Stimulated activated CD8-positive, alpha-beta memory T cell treated with anti-CD3 and anti-CD28 coated beads, Interleukin-12 subunit alpha, Interleukin-12 subunit beta, amount 100 ng/mL, for 4 hours (primary cell): ENCODE results near the gene FXYD6.

Experiments
- DNase-seq: peaks from one replicate; pipeline ENCODE4 v3.0.0-alpha.2; 2020; ENCODE audit warnings: low read depth

The FXYD6 gene

DNA sequence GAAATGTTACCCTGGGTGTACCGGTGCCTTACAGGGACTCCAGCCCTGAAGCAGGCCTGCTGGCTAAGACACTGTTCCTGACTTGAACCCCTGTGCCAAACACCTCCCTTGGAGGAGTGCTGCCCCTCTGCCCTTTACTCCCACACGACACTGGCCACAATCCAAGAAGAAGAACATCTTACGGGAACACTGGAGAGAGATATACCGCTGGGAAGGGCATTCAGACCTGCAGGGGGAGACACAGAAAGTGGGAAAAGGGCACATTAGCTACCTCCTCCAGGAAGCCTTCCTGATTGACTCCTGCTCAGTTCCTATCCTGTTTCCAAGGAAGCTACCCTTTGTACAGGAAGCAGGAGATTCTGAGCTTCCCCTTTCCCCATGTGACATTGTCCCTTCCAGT is 34.1 kb upstream of the FXYD6 start:
- DNase-seq, result no peak

DNA sequence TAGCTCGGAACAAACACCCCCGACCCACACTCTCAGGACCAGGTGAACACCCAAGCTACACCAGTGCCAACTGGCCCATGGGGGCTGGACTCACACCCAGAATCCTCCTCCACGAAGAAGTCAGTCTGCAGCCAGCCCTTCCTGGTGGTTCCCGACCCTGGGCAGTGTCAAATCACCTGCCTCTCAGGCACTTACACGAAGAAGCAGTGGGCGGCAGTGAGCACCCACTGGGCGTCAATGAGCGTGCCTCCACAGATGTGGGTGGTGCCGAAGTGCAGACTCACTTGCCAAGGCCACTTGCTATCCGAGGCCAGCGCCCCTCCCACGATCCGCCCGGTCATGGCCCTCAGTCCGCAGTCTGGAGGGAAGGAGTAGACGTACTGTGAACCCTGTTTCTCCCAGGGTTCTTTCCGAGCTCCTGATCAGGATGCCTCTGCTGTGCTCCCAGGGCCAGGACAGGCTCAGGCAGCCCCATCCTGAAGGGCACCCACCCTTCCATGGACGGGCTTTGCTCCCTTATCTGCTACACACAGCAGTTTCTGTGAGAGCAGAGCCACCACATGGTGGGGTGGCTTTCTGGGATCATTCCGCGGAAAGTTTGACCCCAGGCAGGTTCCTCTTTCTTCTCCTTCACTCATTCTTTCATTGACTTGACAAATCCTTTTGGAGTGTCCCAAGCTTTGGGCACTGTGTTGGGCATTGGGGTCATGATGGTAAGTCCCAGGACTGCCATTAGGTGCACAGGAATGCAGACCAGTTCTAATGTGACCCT is 33.3 kb upstream of the FXYD6 start:
- DNase-seq, result no peak

DNA sequence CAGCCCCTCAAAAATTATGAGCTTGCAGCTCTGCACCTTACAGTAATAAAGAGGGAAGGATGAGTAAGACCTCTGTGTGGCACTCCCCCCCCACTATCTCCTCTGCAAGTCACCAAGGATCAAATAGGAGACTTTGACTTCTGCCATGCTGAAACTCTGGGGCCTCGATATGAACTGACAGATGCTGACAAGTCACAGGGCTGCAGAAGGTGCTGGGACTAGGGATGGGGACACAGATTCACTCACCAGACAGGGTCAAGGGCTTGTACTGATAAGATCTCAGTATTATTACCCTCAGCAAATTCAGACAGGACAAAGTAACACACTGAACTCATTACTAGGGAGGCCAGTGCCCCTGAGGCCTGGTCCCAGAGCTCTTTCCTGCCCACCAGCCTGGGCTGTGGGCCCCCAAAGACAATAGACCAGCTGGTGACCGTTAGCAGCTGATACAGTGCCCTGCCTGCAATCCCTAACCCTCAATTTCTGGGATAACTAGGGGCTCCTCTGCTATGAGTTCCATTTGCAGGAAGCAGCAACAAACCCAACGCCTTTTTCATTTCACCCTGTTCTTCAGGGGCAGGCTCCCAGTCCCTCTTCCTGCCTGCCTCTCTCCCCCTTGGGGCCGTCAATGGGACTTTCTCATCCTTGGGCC is 32.6 kb upstream of the FXYD6 start:
- no peak for DNase-seq

DNA sequence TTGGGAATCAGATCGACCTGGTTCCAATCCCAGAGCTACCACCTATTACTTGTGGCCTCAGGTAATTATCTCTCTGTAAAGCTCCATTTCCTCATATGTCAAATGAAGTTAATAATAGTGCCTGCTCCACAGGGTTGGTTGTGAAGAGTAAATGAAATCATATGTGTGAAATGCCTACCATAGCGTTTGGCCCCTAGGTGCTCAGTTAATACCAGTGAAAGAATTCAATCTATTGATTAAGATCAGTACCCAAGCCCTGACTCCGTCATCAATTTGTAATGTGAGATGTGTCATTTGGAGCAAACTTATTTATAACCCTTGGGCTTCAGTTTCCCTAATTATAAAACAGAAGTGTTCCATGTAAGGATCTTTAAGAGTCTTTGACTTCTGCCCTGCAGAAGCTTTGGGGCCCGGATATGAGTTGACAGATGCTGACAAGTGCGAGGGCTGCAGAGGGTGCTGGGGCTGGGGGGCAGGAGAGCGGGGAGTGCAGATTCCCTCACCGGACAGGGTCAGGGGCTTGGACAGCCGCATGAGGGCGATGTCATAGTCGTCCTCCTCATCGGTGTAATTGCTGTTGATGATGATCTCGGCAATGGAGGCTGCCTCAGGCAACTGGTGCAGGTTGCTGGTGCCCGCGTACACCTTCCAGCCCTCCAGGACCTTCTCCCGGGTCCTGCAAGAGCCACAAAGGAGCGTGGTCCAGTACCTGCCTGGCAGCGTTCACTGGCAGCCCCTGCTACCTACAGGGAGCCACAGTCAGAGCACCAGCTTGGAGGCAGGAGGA is 31.8 kb upstream of the FXYD6 start:
- DNase-seq, result no peak

DNA sequence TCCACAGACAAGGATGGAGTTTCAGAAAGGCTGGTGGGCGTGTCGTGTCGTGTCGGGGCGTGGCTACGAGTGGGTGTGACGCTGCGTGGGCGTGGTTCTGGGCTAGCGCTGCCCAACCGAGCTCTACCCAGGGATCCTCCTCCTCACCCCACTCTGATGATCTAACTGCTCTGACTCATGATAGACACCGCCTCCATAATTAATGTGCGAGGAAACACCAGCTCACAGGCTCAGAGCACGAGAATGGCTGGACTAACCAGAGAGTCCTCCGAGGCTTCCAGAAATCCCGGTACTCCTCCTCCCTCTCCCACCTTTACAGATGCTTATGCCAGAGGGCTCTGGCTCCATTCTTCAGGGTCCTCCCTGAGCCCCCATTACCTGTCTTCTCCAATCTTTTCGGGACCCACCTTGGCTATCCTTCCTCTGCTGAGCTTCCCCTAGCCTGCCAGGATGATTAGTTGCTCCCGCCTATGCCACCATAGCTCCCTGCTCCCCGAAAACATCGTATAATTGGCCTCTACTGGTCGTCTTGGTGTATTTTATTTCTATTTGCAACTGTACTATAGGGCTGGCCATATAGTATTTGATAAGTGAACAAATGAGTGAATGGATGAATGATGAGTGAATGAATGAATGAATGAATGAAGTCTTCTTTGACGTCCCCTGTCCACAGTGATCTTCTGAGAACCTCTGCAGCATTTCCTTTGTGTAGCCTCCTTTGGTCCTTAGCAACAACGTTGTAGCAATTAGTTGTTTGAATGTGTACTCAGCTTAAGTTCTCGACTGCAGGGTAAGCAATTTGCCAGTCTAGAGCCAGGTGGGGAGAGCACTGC is 31.0 kb upstream of the FXYD6 start:
- DNase-seq, result peak; percentile 56

DNA sequence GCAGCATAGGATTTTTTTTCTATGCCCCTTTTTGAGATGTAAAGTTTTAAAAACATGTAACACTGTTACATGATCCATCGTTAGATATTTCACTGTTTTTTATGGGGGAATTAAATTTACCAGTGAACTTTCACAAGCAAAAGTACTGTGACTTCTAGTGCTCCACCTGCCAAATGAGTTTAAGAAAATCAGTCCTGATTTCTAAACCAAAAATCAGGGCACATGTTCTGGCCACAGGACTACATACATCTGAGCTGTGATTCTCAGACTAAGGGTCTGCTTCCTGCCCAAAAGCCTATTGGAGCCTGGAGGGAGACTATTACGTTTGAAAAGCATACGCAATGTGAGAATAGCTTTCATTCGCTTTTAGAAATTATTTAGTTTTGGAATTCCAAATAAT is 30.3 kb upstream of the FXYD6 start:
- no peak for DNase-seq

DNA sequence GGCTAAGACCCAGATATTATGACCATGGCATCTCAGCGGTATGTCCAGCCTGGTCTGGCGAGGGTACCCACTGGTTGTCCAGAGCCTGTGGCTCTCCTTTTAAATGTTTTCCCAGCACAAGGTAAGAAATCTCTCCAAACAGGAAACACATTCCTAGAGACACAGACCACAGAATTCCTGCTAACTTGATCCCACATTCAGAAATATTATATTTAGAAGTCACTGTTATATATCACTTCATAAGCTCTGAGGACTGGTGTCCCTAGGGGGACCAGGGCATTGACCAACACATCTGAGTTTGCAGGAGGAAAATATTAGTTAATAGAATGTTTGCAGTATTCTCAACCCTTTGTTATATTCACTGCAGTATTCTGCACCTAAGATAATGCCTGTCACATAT is 29.7 kb upstream of the FXYD6 start:
- no peak for DNase-seq

DNA sequence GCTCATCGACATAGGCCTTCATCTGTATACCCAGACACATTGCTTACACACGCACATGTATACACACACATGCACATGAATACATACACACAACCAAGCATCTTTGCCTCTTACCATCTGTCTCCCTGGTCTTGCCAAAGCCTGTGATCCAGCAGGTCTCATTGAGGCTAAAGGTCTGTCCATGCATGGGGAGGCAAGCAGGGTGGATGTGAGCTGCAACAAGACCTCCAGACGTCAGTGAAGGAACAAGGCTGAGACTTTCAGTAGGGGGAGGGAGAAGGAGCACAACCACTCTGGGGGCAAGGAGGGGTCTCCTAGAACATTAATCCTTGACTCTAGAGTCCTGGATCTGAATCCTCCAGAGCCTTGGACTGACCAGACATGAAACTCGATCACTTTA is 29.1 kb upstream of the FXYD6 start:
- no peak for DNase-seq

DNA sequence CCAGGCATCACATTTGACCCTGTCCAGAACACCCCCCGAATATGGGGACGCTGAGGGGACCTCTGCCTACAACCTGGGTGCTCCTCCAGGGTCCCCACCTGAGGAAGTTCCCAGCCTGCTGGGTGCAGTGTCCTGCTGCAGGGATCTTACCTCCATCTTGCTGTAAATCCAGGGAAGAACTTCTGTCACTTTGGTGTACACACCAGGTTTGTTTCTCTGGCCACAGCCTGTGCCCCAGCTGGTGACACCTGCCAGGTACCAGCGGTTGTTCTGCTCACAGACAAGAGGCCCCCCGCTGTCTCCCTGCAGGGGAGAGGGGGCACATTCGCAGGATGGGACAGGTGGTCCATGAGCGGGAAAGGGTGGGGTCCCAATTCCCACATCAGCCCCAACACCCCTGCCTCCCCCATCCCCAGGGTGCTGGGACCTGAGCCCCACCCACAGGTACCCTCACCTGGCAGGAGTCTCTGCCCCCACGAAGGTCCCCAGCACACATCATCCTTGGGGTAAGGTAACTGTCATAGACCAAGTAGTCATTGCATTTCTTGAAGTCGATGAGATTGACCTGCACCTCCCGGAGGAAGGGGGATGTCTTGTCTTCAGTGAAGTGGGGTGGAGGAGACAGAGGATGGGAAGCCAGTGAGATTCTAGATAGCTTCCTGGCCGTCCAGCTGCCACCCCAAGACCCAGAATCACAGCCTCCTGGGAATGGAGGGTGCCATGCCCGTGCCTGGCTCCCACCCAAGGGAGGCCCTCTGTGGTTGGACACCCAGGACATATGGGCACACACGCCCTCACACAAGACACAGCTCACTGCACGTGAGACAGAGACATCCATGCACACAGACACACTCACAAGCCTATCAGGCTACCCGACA is 27.3 kb upstream of the FXYD6 start:
- DNase-seq, result no peak

DNA sequence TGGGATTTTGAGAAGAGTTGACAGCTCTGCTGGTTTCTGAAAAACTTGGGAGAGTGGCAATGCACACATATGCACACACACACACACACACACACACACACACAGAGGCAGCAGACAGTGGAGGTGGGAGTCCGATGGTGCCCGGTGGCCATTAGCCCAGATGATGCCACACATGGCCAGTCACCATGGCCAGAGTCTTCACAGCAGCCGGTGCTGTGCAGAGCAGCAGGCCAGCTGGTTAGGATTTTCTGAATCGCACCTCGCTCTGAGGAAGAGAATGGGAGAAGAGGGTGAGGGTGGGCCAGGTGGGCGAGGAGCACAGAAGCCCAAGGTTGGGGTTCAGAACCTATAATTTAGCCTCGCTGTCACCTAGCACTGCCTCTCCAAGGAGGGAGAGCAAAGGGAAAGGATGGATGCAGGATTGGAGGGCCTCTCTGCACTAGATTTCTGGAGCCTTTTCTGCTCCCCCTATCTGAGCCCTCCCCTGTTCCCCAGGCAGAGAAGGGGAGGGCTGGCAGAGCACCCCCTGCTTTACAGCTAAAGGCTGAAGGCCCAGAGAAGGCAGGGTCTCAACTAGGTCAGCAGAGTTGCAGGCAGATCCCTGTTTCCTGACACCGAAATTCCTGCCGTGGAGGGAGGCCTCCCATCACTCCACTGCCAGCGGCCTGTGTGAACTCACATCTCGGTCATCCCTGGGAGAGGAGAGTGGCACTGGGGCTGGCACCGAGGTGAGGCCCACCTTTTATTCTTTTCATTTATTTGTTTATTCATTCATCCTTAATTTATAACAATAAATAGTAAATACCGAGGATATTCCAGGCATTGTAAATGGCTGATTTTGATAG is 25.8 kb upstream of the FXYD6 start:
- DNase-seq, result no peak

DNA sequence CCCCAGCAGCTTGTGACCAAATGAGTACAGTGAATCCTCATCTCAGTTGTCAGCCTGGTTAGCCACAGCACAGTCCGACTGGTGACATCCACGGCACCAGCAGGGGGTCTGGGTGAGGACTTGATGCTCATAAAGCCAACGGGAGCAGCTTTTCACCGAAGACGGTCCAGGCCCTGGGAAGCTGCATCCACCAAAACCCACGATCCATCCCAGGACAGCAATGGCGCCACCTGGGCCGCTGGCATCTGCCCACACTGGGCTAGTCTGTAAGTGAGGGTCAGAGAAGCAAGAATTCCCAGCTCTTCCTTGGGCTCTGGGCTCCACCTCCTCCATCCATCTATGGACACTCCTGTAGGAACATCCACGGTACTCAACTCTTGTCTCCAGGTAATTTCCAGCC is 25.1 kb upstream of the FXYD6 start:
- DNase-seq, result no peak

DNA sequence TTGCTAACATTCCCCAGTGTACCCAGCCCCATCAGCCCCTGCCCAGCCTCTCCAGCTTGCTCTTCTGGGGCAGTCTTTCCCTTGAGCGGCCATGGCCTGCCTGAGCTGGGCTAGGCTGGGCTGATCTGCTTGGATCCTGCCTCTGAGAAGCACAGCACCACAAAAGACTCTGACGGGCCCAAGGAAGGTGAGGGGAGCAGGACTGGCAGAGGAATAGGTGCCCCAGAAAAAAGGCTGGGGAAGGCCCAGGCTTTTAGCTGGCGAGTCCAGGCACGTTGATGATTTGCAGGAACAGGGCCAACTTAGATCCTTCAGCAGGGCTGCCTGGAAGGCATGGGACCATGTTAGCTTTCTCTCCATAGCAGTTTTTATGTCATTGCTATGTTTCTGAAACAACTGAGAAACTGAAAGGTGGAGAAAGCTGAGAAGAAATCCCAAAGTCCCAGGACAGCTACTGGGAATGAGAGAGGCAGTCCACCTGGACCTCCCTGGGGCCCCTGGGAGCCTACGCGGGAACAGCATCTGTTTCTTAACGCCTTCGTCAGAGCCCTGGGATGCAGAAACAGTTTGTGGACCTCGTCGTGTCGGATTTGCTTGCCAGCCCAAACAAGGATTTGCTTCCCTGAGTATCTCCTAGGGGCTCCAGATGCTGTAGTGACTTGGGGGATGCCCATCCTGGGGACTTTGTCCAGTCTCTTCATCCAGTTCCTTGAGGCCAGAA is 24.4 kb upstream of the FXYD6 start:
- no peak for DNase-seq

DNA sequence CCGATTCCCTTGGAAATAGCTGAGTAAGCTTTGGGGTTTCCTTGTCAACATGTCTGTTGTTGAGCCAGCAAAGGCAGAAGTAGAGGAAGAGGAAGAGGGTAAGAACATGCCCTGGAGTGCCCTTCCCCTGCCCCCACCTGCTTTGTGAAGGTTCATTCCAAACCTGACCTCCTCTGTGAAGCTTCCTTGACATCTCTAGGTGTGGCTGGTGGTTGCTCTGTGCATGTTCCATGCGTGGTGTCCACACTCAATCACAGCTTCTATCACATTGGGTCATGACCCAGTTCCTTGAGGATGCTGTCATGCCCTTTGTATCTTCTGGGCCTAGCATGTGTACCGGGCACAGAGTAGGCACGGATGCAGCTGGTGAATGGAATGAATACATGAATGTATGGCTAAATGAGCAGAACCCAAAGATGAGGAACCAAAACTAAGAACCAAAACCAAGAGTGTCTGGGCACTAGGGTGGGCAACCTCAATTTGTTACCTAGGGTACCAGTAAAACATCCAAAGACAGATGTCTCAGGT is 23.7 kb upstream of the FXYD6 start:
- DNase-seq, result no peak

DNA sequence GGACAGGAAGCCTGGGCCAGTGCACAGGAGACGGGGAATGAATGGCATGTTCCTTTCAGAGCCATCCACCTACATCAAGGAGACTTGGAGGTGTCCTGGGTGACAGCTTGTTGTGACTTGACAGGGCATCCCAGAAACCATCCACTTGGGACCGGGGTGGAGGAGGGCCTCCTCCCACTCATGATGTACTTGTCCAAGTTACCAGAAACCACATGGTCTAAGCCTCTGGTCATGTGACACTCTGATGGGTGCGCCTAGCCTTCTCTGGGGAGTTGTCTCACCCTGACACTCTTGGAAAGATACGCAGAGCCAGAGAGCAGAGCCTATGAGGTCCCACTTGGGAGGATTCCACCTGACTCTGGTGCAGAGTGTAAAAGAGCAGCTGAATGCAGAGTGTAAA is 21.6 kb upstream of the FXYD6 start:
- no peak for DNase-seq

DNA sequence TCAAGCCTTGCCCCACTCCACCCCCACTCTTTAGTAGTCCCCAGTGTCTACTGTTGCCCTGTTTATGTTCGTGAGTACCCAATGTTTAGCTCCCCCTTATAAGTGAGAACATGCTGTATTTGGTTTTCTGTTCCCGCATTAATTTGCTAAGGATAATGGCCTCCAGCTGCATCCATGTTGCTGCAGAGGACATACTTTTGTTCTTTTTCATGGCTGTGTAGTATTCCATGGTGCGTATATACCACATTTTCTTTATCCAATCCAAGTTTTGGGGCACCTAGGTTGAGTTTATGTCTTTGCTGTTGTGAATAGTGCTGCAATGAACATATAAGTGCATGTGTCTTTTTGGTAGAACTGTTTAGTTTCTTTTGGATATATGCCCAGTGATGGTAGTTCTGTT is 16.2 kb upstream of the FXYD6 start:
- DNase-seq, result no peak

DNA sequence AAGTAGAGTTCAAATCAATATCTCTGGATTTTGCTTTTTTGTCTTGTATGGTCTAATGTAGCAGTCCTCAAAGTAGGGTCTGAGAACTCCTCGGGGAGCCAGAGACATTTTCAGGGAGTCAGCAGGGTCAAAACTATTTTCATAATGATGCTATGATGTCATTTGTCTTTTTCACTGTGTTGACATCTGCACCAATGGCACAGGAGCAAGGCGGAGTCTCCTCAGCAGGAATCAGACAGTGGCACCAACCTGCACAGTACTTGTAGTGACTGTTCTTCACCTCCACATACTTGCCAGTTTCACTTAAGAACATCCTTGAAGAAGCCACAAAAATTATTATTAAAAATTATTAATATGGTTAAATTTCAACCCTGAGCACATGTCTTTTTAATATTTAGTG is 14.9 kb upstream of the FXYD6 start:
- no peak for DNase-seq

DNA sequence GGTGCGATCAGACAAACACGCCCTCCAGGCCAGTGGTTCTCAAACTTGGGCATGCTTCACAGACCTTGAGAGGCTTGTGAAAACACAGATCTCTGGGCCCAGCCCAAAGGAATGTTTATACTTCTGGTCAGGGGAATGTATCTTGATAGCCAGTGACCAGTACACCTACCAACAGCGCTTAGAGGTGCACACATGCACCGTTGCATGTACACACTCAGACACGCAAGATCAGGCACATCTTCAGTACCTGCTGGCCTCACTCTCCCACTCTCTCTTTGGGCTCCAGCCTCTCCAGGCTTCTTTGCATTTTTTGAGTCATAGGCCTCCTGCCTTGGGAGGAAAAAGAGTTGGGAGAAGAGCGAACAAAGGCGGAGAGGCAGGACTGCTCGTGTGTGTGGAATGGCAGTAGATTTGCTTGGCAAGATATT is 11.7 kb upstream of the FXYD6 start:
- no peak for DNase-seq

DNA sequence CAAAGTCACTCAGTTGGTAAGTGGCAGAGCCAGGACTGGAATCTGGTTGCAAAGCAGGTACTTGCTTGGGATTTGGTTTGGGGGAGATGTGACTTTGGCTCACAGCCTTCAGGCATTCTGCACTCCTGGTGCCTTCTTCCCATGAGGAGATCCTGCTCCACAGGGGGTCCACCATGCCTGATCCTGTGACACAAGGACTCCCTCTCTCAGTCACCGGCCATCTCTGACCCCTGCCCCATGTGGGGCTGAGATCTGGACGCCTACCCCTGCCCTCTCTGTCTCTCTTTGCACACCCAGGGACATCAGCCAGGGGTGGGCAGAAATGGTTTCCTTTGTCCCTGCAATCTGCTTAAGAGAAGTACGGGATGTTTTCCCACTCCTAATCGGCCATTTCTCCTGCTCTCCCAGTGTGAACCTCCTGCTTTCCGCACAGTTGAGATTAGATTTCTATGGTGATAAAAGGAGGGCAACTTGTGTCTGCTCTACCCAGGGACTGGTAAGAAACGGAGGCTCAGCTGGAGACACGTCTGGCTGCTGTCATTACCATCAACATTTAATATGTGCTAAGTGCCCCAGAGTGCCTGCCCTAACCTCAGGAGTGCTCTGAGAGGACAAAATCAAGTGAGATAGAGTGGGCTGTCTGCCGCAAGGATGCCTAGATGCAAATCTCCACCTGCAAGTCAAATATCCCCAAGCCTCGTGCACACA is 11.1 kb upstream of the FXYD6 start:
- DNase-seq, result no peak

DNA sequence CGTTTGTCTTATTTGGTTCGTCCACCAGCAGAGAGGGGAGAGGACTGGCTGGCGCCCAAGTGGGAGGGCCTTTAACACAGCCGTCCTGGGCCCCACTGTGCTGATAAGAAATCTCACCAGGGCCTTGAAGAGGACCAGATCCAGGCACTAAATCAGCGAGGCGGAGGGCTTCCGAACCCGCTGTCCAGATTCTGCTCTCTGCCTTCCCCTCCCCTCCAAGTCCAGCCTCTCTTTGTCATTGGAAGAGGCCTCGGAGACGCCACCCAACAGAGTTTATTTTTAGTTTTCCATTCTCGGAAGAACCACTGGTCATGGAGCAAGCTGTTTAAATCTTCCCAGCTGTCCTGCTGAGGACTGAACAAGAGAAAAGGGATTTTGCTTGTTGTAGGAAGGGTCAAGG is 9.3 kb upstream of the FXYD6 start:
- DNase-seq, result no peak
